Breast epithelium (tissue), 3 donors: ENCODE measurements around the gene ANP32A.

Source experiments
- POLR2A ChIP-seq: fragments of 450-650 bp; IDR thresholded peaks from one replicate; pipeline ENCODE4 v1.6.1; 2016; ENCODE audit warnings: antibody characterized with exemption, mild to moderate bottlenecking, moderate library complexity
- POLR2AphosphoS5 ChIP-seq, 3 donors: sonication (generic); formaldehyde crosslinking; IDR thresholded peaks; one replicate each; pipeline ENCODE4 v1.6.1; 2017; ENCODE audit warnings: antibody characterized with exemption in 3 of 3
- TF ChIP-seq, protein P1 (sequence below), 3 donors: fragments of 450-650 bp; IDR thresholded peaks; one replicate each; pipeline ENCODE4 v1.5.1; 2016 to 2017; ENCODE audit warnings: antibody characterized with exemption in 3 of 3, mild to moderate bottlenecking in 3 of 3, moderate library complexity in 3 of 3

DNA sequence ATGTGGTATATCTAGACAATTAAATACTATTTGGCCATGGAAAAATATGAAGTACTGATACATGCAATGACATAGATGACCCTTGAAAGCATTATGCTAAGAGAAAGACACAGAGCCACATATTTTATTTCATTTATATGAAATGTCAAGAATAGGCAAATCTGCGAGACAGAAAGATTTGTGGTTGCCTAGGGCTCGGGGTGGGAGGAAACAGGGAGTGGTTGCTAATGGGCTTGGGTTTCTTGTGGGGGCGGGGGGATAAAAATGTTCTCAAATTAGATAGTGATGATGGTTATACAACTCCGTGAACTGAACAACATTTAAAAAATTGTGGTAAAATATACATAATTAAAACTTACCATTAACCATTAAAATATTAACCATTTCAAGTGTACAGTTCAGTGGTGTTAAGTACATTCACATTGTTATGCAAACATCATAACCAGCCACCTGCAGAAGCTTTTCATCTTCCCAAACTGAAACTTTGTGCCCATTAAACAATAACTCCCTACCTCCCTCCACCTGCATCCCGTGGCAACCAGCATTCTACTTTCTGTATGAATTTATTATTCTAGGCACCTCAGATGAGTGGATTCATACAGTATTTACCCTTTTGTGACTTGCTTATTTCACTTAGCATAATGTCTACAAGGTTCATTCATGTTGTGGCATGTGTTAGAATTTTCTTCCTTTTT, 24.3 kb upstream of the ANP32A start:
- TF ChIP-seq, protein P1, sequence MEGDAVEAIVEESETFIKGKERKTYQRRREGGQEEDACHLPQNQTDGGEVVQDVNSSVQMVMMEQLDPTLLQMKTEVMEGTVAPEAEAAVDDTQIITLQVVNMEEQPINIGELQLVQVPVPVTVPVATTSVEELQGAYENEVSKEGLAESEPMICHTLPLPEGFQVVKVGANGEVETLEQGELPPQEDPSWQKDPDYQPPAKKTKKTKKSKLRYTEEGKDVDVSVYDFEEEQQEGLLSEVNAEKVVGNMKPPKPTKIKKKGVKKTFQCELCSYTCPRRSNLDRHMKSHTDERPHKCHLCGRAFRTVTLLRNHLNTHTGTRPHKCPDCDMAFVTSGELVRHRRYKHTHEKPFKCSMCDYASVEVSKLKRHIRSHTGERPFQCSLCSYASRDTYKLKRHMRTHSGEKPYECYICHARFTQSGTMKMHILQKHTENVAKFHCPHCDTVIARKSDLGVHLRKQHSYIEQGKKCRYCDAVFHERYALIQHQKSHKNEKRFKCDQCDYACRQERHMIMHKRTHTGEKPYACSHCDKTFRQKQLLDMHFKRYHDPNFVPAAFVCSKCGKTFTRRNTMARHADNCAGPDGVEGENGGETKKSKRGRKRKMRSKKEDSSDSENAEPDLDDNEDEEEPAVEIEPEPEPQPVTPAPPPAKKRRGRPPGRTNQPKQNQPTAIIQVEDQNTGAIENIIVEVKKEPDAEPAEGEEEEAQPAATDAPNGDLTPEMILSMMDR (IDR thresholded peaks at IDR 0.05), result no peak
- TF ChIP-seq POLR2AphosphoS5 (IDR thresholded peaks at IDR 0.05) (no peak), POLR2A (no peak)
